Prostate gland (tissue), 2 donors: ENCODE results near the gene ANKRD42. TPM values are rescaled to one million over a fixed set of nuclear protein-coding genes. Genes with fewer than 3 reads are reported as not detected.

Experiments used
- DNase-seq: peaks from one replicate; pipeline ENCODE4 v3.0.0-alpha.2; 2019; ENCODE audit warnings: low spot score
- H3K27ac ChIP-seq, 2 donors: fragments of 200-600 bp; sonication (generic); 2 replicates each; pipeline ENCODE4 v1.5.1; 2017 to 2019
- H3K27me3 ChIP-seq: fragments of 200-600 bp; sonication (generic); replicated peaks from 2 replicates; pipeline ENCODE4 v1.5.1; 2019; ENCODE audit not compliant: insufficient read depth
- H3K36me3 ChIP-seq, 2 donors: fragments of 200-600 bp; sonication (generic); 1 replicate in 1 of 2; 2 replicates in 1 of 2; pipeline versions ENCODE4 v1.5.1 to v1.8.1; 2017 to 2019
- H3K4me1 ChIP-seq: fragments of 200-600 bp; sonication (generic); replicated peaks from 2 replicates; pipeline ENCODE4 v1.5.1; 2019
- H3K4me3 ChIP-seq, 2 donors: fragments of 200-600 bp; sonication (generic); 2 replicates each; pipeline ENCODE4 v1.5.1; 2017 to 2019
- H3K9me3 ChIP-seq: fragments of 200-600 bp; sonication (generic); 2 replicates; pipeline ENCODE4 v1.5.1; 2017
- POLR2A ChIP-seq: fragments of 450-650 bp; IDR thresholded peaks from one replicate; pipeline ENCODE4 v1.6.1; 2016; ENCODE audit warnings: antibody characterized with exemption, mild to moderate bottlenecking
- POLR2AphosphoS5 ChIP-seq: sonication (generic); formaldehyde crosslinking; IDR thresholded peaks from one replicate; pipeline ENCODE4 v1.6.1; 2017; ENCODE audit warnings: antibody characterized with exemption
- WGBS: methylation state at CpG from one replicate; pipeline ENCODE4 v1.1.5; 2018; 5-methylcytosine and 5-hydroxymethylcytosine counted together
- intact Hi-C: fragments of 100-400 bp; cut with DNase I; formaldehyde crosslinking; loops from one replicate; pipeline ENCODE4 v1.14.2; 2022
- small RNA-seq, 2 donors: library from RNA; depleted of rRNA; stranded (forward); fragments of <200 nt; gene quantifications; one replicate each; pipeline ENCODE3, GENCODE V24; 2016
- total RNA-seq, 2 donors: library from RNA; depleted of rRNA; stranded (reverse); fragments of >200 nt; gene quantifications; one replicate each; pipeline ENCODE4 v1.1.0, GENCODE V29; 2016
- TF ChIP-seq, protein P1 (sequence below), 4 experiments: fragments of 200-600 bp in 2 of 4; fragments of 450-650 bp in 2 of 4; sonication (generic) in 2 of 4; IDR thresholded peaks; 1 replicate in 3 of 4; 2 replicates in 1 of 4; pipeline ENCODE4 v1.5.1; 2016 to 2019; ENCODE audit warnings: antibody characterized with exemption in 4 of 4, mild to moderate bottlenecking in 2 of 4, moderate library complexity in 2 of 4

ANKRD42 gene
- total RNA-seq, 2 donors from 2014 or later, result 11.6 to 24.5 TPM

DNA sequence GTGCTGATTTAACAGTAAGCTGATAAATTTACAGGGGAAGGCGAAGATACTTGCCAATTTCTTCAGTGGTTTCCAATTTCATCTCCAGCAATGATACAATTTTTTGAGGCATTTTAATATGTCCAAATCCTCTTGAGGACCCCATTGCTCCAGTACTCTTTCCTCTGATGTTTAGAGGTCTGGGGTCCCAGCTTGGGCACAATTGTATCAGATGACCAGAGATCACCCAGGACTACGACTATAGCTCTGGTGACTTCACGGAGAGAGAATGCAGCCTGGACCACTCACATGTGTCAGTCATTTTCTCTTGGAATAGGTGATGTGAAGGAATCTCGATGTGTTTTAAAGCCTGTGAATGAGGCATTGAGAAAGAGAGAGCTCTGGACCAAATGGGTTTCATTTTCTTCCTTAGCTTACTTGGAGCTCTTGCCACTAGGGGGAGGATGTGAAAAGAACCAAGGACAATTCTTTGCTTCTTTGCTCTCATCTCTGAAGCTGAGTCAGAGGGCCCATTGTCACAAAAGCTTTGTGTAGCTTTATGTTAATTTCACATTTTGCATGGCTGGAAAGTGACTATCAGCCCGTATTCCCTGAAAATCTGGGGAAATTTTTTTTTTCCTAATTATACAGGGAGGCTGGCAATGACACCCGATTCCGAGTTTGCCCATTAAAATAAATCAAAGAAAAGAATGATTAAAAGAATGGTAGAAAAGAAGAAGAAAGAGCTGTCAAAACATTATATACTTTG lies 99.4 kb downstream of the ANKRD42 start:
- Histone ChIP-seq H3K36me3 (no peaks in the 10 kb centered on the region), H3K4me3 (no peak overlapping the region), H3K27ac (no peak overlapping the region), H3K27me3 (no peaks in the 10 kb centered on the region), H3K4me1 (no peaks in the 10 kb centered on the region), H3K9me3 (no peaks in the 10 kb centered on the region)
- 50% methylated on average over 7 of the region's 7 CpGs for WGBS
- TF ChIP-seq, protein P1, sequence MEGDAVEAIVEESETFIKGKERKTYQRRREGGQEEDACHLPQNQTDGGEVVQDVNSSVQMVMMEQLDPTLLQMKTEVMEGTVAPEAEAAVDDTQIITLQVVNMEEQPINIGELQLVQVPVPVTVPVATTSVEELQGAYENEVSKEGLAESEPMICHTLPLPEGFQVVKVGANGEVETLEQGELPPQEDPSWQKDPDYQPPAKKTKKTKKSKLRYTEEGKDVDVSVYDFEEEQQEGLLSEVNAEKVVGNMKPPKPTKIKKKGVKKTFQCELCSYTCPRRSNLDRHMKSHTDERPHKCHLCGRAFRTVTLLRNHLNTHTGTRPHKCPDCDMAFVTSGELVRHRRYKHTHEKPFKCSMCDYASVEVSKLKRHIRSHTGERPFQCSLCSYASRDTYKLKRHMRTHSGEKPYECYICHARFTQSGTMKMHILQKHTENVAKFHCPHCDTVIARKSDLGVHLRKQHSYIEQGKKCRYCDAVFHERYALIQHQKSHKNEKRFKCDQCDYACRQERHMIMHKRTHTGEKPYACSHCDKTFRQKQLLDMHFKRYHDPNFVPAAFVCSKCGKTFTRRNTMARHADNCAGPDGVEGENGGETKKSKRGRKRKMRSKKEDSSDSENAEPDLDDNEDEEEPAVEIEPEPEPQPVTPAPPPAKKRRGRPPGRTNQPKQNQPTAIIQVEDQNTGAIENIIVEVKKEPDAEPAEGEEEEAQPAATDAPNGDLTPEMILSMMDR (IDR thresholded peaks at IDR 0.05), result peak; percentile 35 to 71 (median 60)
- peak; percentile 15 for TF ChIP-seq POLR2AphosphoS5
- no peak for TF ChIP-seq POLR2A
- intact Hi-C loops, result loop anchor here (2.0 to 5.0 kb wide), 2 partner anchors 432 to 524 kb away; no protein-coding TSS in a partner anchor
- peak; percentile 41 for DNase-seq

DNA sequence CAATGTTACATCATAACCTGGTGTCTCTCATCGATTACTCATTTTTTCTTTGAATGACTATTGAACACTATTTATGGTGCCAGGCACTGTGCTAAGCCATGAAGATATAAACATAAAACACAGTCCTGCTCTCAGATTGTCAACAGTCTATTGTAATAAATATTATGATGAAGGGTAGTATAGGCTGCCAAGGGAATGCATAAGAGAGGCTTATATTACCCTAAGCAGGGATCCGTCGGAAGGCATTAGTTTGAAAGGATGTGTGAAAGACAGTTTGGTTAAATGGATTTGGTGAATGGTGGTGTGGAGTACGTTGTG lies 99.9 kb downstream of the ANKRD42 start:
- TF ChIP-seq, protein P1 (IDR thresholded peaks at IDR 0.05), result no peak
- TF ChIP-seq POLR2AphosphoS5 (no peak), POLR2A (no peak)
- H3K4me1 ChIP-seq, result no peaks in the 10 kb centered on the region
- 90% methylated on average over 4 of the region's 4 CpGs for WGBS
- H3K27ac ChIP-seq, result no peak overlapping the region
- no peaks in the 10 kb centered on the region for H3K9me3 ChIP-seq
- no peak overlapping the region for H3K4me3 ChIP-seq
- H3K36me3 ChIP-seq, result no peaks in the 10 kb centered on the region
- no peak for DNase-seq
- intact Hi-C loops, result loop anchor here (2.0 to 5.0 kb wide), 2 partner anchors 431 to 524 kb away; no protein-coding TSS in a partner anchor
- no peaks in the 10 kb centered on the region for H3K27me3 ChIP-seq

- Histone ChIP-seq H3K4me3 (no peak overlapping the region), H3K27me3 (no peaks in the 10 kb centered on the region), H3K9me3 (no peaks in the 10 kb centered on the region), H3K36me3 (no peaks in the 10 kb centered on the region), H3K4me1 (no peaks in the 10 kb centered on the region), H3K27ac (no peak overlapping the region)
- TF ChIP-seq POLR2AphosphoS5 (no peak), POLR2A (no peak)
- TF ChIP-seq, protein P1 (IDR thresholded peaks at IDR 0.05), result no peak
- intact Hi-C loops, result loop anchor here (5.0 kb wide), 1 partner anchor 523 kb away; no protein-coding TSS in a partner anchor
- no peak for DNase-seq
- WGBS, result 87% methylated on average over 4 of the region's 4 CpGs
These were observed 100.7 kb downstream of the ANKRD42 start for GRCh38 chr11:83294208-83294607.

Small RNAs within 50 kb of the gene (small RNA-seq; reads per million reads assigned to genes)
- 0 reads per million in 2 donors for gene AP000873.5

Other genes with a start within 250 kb of the ANKRD42 start
- gene RAB30, start 121.8 kb upstream of the ANKRD42 start, total RNA-seq, result 10 to 100 TPM; 13.3 to 15.9 TPM
- gene PCF11, start 36.6 kb upstream of the ANKRD42 start, total RNA-seq, result 10 to 100 TPM; 64.1 to 75.2 TPM
- gene CCDC90B, start 92.7 kb downstream of the ANKRD42 start, total RNA-seq, result 10 to 100 TPM; 43.8 to 48.2 TPM